Measurements from ENCODE around the gene ZNF75A.
"Not testable (repeated sequence)": the region's sequence is repeated elsewhere in the genome, so short reads cannot be mapped to it uniquely, and the experiment has no call there.

The ZNF75A gene

GRCh38 chr16:3305109-3306068, at the start of gene ZNF75A, which contains the start of gene TIGD7:
TSS of gene ZNF75A (plus strand) at chr16:3305497. CDS start at chr16:3308429, 2,932 bp downstream.
TSS of gene TIGD7 (minus strand) at chr16:3305430. CDS start at chr16:3300614, 4,816 bp downstream.
- peak; percentile 64 to 98 (median 91) for DNase-seq

GRCh38 chr16:3256146-3256865, 49.0 kb upstream of the ZNF75A start, which contains the start of gene MEFV:
TSS of gene MEFV (minus strand) at chr16:3256633. CDS start at chr16:3256587, 46 bp downstream.
- DNase-seq: peak in 6 of 58 donors; percentile 3 to 21 (median 8)

GRCh38 chr16:3256866-3257465, 48.3 kb upstream of the ZNF75A start:
- DNase-seq: peak in 4 of 58 donors; percentile 15 to 23 (median 16)

GRCh38 chr16:3259836-3260235, 45.5 kb upstream of the ZNF75A start:
- DNase-seq: no peak

GRCh38 chr16:3262517-3262916, 42.8 kb upstream of the ZNF75A start:
- DNase-seq: no peak

GRCh38 chr16:3264137-3265036, 40.9 kb upstream of the ZNF75A start:
- DNase-seq: peak; percentile 85 to 99 (median 98)

GRCh38 chr16:3266873-3267537, 38.3 kb upstream of the ZNF75A start:
- peak in 4 of 58 donors; percentile 1 to 6 (median 5) for DNase-seq

- DNase-seq: no peak
These were observed 37.0 kb upstream of the ZNF75A start for GRCh38 chr16:3268294-3268693.

GRCh38 chr16:3270718-3271117, 34.6 kb upstream of the ZNF75A start:
- not testable (repeated sequence) for DNase-seq

GRCh38 chr16:3271281-3271680, 34.0 kb upstream of the ZNF75A start:
- not testable (repeated sequence) for DNase-seq

- DNase-seq: no peak
These were observed 30.8 kb upstream of the ZNF75A start for GRCh38 chr16:3274490-3274889.

- DNase-seq: no peak
These were observed 30.4 kb upstream of the ZNF75A start for GRCh38 chr16:3274947-3275346.

- no peak for DNase-seq
These were observed 28.6 kb upstream of the ZNF75A start for GRCh38 chr16:3276679-3277078.

GRCh38 chr16:3281222-3281820, 24.0 kb upstream of the ZNF75A start:
- DNase-seq: no peak

GRCh38 chr16:3282103-3282729, 23.1 kb upstream of the ZNF75A start:
- DNase-seq: peak in 3 of 58 donors; percentile 45 to 79 (median 75)

GRCh38 chr16:3282730-3283542, 22.4 kb upstream of the ZNF75A start, which contains the start of gene ZNF263:
TSS of gene ZNF263 (plus strand) at chr16:3283491. CDS start at chr16:3283819, 328 bp downstream.
- DNase-seq: peak; percentile 75 to 98 (median 96)

Data from anterior cingulate cortex (tissue), 58 donors.